HG03439 (cell line): ENCODE measurements around the gene TRAPPC1.

Experiments
- ATAC-seq: cut with Tn5 transposase; IDR thresholded peaks from one replicate; pipeline ENCODE4 v1.9.1; 2021; ENCODE audit warnings: mild to moderate bottlenecking, moderate library complexity; ENCODE audit not compliant: unreplicated experiment

TRAPPC1 gene

DNA sequence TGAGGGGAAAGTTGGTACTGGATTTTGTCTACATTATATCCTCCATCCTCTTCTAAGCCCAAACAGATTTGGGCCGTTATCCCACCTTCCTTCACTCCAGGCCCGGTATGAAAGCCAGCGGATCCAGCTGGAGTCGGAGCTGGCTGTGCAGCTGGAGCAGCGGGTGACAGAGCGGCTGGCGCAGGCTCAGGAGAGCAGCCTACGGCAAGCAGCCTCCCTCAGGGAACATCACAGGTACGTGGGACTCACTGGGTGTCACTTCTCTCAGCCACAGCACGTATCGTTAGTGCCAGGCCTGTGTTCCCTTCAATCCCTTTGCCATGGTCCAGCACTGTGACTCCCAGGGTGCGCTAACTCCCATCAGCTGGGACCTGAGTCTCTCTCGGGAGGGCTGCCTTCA, 11.5 kb upstream of the TRAPPC1 start:
- no peak for ATAC-seq

DNA sequence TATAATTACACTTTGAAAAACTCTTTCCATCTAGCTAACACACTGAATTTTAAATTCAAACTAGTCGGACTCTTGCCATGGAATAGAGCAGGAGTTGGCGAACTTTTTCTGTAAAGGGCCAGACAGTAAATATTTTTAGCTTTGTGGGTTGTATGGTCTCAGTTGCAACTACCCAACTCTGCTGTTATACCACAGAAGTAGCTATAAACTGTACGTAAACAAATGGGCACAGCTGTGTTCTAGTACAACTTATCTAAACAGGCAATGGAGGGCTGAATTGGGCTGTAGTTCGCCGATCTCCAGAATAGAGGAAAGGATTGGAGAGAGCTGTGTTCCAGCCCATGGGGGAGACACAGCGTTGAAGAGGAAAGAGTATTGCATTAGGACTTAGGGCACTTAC, 9.0 kb upstream of the TRAPPC1 start:
- no peak for ATAC-seq

DNA sequence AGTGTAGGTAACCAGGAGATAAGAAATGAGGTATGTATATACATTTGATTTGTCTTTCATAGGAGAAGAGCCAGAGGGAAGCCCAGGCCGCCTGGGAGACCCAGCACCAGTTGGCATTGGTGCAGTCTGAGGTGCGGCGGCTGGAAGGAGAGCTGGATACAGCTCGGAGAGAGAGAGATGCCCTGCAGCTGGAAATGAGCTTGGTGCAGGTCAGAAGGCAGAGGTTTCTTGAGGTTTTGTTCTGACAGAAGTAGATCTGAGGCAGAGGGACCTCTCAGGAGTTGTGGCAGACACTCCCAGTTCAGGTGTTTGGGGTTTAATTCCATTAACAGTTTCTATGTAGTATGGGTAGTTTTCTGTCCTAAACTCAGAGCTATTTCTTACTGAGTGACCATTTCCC, 8.3 kb upstream of the TRAPPC1 start:
- no peak for ATAC-seq

DNA sequence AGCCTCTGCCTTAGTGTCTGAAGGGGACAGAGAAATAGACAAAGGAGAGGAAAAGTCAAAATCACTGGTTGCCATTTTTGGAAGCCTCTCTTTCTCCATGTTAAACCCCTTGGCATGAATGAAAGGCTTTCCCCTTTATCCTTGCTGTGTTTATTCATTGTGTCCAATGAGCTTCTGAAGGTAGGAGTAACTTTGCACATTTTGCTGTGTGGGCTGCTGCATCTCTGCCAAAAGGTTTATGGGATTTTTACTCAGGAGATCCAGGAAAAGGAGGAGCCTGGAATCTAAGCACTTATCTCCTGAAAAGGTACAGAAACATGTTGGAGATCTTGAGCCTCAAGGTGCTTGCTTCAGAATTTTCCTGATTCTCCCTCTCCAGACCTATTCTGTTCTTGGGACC, 4.1 kb upstream of the TRAPPC1 start:
- no peak for ATAC-seq

DNA sequence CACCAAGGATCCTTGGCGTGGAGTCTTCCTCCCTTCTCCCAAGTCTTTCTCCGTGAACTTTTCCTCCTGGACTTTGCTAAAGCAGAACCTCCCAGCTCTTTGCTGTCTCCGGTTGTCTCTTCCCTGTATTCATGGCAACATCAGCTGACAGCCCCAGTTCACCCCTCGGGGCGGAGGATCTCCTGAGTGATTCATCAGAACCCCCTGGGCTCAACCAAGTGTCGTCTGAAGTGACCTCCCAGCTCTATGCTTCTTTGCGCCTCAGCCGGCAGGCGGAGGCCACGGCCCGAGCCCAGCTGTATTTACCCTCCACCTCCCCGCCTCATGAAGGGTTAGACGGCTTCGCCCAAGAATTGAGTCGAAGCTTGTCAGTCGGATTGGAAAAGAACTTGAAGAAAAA, 1.2 kb upstream of the TRAPPC1 start:
- no peak for ATAC-seq

DNA sequence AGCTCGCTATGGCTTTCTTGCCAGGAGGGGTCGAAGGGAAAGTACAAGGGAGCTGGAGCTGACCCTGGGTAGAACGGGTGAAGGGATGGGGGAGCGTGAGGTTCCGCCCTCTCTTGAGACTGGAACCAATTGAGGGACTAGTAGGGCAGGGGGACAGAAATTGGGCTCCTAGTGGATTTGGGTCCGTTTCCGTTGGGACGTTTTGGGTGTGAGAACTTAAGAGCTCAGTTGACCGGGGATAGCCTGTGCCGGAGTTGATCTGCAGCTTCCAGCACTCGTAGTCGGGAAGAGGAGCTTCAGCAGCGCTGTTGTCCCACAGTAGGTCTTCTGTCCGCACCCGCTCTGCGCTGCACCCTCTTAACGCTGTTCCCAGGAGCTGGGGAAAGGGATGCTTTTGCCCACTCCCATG, 741 bp upstream of the TRAPPC1 start:
- ATAC-seq, result peak; percentile 5

DNA sequence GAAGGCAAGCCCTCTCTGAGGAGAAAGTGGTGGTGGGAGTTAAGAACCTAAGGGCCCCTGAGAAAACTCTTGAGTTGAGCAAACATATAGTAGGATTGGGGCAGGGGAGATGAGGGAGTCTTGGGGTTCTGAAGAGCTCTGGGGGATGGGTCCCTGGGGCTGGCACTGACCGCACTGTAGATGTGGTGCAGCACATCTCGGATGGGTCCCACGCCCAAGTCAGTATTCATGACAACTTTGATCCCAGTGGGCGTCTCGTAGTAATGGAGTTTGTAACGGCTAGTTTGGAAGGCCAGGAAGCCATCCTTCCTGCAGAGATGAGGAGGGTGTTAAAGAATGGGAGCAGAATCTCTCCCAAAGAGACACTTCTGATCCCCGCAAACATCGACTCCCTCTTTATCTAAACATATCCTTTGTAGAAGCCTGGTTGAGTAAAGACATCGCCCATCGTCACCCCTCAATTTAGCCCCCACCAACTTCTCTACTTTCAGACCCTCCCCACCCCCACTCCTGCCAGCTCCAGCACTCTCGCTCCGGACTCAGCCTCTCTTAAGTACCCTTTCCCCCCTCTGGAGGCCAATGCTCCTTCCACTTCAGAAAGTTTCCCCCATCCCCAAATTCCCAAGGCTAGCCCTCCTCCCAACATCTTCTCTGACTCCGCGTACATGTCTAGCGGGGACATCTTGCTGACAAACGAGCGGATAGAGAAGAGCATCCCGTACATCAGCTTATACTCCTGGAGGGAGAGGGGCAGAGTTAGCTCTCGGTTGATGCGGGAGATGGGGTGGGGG, 710 bp downstream of the TRAPPC1 start:
- no peak for ATAC-seq

DNA sequence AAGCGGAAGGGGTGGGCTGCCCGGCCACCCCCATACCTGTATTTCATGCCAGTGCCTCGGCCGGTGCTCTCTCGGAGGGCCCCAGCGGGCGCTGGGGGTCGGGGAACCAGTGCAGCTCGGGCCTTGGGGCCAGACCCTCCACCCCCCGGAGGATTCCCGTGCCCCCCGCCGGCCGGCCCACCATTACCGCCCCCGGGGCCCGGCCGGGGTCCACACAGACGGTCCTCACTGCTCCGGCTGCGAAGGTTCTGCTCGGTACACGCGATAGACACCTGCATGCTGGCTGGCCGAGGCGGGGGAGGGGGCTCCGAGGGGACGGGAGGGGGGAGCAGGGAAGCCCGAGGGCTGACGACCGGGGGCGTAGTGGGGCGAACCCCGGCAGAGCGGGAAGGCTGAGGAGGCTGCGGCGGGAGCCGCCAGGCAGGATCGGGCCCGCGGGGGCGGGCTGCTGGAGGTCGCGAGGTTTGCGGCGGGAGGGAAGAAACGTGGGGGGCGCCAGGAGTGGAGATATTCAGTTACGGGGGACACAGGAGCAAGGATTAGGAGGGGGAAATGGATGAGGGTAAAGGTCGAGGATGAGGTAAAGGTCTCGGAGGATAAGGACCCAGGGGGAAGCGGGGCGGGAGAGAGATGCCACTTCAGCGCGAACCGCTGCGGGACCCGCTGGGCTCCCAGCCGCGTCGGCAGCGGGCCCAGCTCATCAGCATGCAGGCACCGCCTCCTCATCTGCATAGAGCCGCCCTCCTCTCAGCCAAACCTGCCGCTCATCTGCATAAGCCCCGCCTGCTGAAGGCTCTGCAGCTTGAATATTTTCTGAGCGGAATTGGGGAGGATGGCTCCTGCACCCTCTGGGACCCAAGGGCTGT, 2.4 kb downstream of the TRAPPC1 start, which contains the start of gene KCNAB3:
KCNAB3 (minus strand) TSS at position 699 of the 866 bp plus-strand sequence; CDS start at position 278, 421 bp downstream.
- ATAC-seq, result no peak

DNA sequence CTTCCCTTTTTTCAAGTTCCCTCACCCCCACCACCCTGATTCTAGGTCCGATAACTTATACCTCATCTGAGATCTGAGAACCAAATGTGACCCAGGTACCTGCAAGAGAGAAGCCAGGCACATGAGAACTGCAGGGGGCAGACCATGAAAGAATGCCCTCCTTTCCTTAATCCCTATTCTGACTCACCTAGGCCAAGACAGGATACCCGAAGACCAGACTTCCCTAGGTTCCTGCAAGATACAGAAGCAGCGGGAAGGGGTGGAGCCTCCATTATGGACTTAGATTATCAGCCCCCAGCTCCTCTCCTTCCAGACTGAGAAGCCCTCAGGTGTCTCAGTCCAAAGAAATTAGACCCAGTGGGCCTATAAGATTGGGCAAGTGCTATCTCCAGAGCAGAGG, 4.2 kb downstream of the TRAPPC1 start:
- ATAC-seq, result no peak

DNA sequence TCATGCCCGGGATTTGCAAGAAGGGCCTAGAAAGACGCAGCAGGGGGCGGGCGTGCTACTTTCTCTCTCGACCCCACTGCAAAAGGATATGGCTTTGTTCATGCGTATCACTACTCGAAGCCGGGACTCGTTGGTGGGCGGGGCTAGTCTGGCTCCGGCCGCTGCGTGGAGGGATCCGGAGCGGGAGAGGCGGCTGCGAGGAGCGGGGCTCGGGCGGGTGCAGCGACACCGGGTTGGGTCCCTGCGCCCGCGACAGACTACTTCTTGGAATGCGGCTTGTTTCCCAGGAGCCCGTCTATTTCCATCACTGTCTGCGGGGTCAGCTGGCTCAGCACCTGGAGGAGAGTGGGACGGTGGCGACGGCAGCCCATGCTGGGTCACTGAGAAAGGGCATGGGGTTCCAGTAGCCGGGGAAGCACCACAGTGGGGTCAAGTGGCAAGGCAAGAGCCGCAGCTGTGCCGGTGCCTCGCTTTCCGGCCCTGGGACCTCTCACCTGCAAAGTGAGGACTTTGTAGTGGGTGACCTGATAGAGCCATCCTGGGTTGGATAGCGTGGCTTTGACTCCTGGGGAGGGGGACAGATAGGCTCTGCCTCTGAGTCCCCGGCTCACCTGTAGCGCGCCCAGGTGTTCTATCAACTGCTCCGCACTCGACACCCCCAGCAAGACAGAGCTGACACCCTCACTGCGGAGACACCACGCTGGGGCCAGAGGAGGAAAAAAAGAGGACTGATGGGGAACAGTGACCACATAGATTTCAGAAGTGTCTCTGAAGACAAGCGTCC, 8.7 kb downstream of the TRAPPC1 start:
- ATAC-seq, result no peak

DNA sequence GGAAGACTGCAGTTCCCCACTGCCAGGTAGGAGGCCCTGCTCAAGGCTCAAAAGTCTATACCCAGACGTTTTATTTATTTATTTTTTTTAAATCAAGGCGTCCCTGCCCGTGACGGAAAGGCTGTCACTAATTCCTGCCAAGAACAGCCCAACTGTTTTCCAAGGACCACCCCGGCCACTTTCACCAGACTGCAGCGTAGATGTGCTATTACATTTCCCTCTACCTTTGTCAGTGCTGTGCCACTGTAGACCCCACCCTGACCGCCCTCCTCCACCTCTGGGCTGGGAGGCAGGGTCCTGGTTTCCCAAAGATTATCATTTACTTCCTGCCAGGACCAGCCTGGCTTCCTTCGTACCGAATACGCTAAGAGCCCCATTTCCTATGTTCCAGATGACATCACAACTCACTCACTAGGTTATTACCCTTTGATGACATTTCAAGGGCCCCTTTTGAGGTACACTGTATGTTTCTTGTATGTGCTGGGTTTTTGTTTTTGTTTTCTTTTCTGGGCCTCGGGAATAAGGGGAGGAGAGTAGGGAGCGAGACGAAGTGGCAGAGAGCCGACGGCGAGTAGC, 9.4 kb downstream of the TRAPPC1 start:
- no peak for ATAC-seq

DNA sequence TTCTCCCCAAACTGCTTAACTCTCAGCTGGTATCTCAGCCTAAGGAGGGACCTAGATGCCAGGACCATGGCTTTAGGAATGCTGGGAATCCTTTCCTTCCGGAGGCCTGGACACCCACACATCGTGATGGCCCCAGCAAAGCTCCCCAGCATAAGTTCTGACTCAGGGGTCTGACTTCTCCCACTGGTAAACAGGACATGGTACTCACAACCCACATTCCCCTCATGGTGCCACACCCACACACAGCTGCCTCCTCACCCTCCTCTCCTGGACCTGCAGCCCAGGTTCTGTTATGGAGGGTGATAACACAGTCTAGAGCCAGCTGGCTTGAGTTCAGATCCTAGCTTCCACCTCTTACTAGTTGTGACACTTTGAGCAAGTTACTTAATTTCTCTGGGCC, 14.9 kb downstream of the TRAPPC1 start:
- no peak for ATAC-seq

DNA sequence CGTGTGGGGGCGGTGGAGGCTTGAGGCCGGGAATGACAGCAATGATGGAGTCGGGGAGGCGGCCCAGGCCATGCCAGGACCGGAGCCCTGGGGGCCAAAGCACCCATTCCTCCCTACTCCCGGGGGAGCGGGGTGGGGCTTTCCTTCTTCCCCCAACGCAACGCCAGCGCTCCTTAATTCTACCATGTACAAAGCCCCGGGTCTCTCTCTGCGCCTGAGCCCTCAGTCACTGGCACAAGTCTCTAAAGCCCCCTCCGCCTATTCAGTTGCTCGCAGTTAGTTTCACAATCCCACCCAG, 15.4 kb downstream of the TRAPPC1 start:
- no peak for ATAC-seq

DNA sequence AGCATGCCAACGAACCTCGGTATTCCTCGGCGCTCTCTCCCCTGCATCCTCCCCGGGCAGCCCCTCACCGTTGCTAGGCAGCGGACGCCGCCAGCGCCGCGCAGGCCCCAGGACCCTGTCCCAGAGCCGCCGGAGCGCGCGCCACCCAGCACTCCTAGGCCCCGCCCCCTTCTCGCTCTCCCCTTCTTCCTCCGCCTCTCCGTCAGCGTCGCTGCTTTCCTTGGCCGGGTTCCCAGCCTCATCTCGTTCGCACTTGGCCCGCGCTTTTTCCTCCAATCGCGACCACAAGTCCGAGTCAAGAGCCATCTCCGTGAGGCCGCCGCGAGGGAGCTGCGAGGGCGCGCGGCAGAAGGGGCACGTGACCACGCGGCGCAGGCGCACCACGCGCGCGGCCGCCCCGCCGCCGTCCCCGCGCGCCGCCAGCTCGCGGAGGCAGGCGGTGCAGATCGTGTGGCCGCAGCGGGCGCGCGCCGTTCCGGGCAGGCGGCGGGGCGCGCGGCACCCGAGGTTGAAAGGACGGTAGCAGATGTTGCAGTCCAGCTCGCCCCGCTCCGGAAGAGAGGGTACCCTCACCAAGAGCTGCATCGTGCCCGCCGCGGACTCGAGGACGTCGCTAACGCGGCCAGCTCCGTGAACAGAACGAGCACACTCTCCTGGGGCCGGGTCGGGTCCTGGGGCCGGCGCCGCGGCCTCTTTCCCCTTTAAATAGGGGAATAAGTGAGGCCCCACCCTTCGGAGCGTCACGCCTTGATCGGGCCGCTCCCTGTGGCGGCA, 15.9 kb downstream of the TRAPPC1 start, which contains the start of gene RNF227:
RNF227 (minus strand) TSS at position 679 of the 774 bp plus-strand sequence; CDS start at position 585, 94 bp downstream.
- ATAC-seq, result peak; percentile 70

DNA sequence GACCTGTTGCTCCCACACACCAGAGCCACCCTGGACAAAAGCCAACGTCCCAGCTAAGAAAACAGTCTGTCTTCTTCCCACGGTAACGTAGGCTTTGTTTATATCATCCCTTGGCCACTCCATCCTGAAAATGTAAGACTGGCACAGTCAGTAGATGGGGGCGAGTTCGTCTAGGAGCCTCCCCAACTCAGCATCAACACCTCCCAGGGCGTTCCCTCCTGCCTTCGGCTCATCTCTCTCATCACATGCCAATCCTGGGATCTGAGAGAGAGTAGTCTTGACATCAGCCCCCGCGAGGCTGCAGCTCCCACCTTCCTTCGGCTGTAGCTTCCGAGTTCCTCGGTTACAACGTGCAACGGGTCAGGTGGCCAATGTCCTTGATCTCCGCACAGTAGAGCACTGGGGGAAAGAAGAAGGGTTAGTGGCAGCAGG, 16.6 kb downstream of the TRAPPC1 start:
- ATAC-seq, result peak; percentile 7

DNA sequence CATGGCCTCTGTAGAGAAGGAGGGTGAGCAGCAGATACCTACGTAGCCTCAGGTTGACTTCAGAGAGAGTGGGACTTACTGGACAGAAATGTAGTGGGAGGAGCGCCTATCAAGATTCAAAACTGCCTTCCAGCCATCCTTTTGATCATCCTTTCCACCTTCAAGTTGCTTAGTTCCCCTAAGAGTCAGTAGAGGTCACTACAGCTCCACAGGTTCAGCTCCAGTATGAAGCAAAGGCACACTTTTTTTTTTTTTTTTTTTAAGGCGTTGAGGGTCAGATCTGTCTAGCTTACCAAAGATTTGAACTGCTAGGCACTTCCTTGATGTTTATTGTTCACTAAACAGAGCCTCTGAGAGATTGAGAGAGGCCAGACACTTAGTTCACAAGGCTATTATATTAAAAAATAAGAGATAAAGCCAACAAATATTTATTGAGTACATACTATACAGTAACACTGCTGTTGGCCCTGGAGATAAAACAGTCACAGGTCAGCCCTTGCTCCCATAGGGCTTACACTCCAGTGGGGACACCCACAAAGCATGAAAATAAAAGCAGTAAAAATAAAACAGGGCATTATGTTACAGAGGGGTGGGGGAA, 18.7 kb downstream of the TRAPPC1 start:
- ATAC-seq, result no peak

DNA sequence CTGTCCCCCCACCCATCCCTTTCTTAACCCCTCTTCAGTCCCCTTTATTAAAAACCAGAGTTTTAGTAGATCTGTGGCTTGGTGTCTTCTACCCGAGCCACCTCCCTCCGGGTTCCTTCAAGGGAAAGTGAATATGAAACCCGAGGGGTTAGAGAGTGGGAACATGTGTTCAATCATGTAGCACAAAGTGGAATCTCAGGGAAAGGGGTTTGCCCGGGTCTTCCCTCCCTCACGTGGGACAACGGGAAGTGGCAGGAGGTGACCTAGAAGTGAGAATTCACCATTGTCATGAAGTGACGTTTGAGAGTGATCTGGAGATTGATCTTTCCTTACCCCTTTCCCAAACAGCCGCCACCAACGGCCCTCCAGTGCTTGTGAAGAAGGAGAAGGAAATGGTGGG, 20.6 kb downstream of the TRAPPC1 start:
- no peak for ATAC-seq

DNA sequence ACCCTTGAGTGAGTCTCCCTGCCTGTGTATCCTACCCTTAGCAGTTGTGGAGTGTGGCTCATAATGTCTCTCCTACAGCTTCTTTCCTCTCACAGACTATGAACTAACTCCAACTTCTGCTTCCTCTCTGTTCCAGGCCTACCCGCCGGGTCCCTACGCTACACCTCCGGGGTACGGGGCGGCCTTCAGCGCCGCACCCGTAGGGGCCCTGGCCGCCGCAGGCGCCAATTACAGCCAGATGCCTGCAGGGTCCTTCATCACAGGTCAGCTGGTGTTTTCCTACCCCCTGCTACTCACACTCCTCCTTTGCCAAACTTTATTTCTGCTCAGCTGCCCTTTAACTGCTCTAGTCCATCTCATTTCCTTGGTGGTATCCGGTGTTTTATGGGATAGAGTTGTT, 21.0 kb downstream of the TRAPPC1 start:
- ATAC-seq, result no peak

DNA sequence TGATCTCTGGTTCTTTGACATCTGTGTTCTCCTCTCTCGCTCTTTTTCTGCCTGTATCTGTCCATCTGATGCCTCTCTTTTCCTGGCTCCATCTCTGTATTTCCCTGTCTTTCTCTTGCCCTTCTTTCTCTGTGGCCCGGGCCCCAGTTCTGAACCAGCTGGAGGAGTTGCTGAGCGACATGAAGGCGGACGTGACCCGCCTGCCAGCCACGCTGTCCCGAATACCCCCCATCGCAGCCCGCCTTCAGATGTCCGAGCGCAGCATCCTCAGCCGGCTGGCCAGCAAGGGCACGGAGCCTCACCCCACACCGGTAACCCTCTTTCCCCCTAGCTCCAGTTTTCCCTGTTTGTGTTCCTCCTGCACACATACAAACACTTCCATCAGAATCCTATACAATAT, 21.5 kb downstream of the TRAPPC1 start:
- no peak for ATAC-seq

DNA sequence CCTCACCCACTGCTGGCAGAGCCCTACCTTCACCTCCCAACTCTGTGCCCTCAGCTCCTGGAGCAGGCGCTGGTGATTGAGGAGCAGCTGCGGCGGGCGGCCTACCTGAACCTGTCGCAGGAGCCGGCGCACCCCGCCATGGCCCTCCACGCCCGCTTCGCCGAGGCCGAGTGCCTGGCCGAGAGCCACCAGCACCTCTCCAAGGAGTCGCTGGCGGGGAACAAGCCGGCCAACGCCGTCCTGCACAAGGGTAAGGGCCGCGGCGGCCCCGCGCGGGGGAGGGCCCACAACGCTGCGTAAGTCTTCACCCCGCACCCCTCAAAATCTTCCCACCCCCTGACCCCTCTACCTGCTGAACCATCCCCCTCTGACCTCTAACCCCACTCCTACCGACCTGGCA, 22.7 kb downstream of the TRAPPC1 start:
- no peak for ATAC-seq
